Activated CD8-positive, alpha-beta memory T cell treated with anti-CD3 and anti-CD28 coated beads for 1 hour (primary cell): Measurements from ENCODE around the gene ABCF3.

Experiments used
- DNase-seq, 2 donors: peaks; one replicate each; pipeline ENCODE4 v3.0.0-alpha.2; 2020; ENCODE audit warnings: low read depth in 1 of 2; ENCODE audit errors: extremely low read depth in 1 of 2

ABCF3 gene

GRCh38 chr3:184230603-184231528 lies 44.9 kb downstream of the ABCF3 start:
- DNase-seq, result no peak

GRCh38 chr3:184231671-184232070 lies 45.7 kb downstream of the ABCF3 start:
- no peak for DNase-seq

GRCh38 chr3:184233127-184233843 lies 47.3 kb downstream of the ABCF3 start:
- DNase-seq, result no peak

- DNase-seq, result no peak
Measured at GRCh38 chr3:184234224-184234623, 48.2 kb downstream of the ABCF3 start.

- DNase-seq, result no peak
Measured at GRCh38 chr3:184234671-184235380, 48.8 kb downstream of the ABCF3 start.

- no peak for DNase-seq
Measured at GRCh38 chr3:184235381-184236032, 49.5 kb downstream of the ABCF3 start.

GRCh38 chr3:184236033-184236410 lies 50.0 kb downstream of the ABCF3 start:
- no peak for DNase-seq

- DNase-seq, result no peak
Measured at GRCh38 chr3:184236636-184237035, 50.6 kb downstream of the ABCF3 start.

GRCh38 chr3:184237211-184237610 lies 51.2 kb downstream of the ABCF3 start:
- DNase-seq, result no peak

- no peak for DNase-seq
Measured at GRCh38 chr3:184237807-184238206, 51.8 kb downstream of the ABCF3 start.

GRCh38 chr3:184238246-184238818 lies 52.3 kb downstream of the ABCF3 start:
- no peak for DNase-seq

- DNase-seq, result no peak
Measured at GRCh38 chr3:184239221-184239620, 53.2 kb downstream of the ABCF3 start.

GRCh38 chr3:184239708-184240107 lies 53.7 kb downstream of the ABCF3 start:
- DNase-seq, result no peak

- DNase-seq, result no peak
Measured at GRCh38 chr3:184240384-184241140, 54.6 kb downstream of the ABCF3 start.

- DNase-seq, result no peak
Measured at GRCh38 chr3:184241141-184241446, 55.1 kb downstream of the ABCF3 start.

GRCh38 chr3:184241447-184242296 lies 55.7 kb downstream of the ABCF3 start:
- no peak for DNase-seq

GRCh38 chr3:184242297-184242685 lies 56.3 kb downstream of the ABCF3 start:
- no peak for DNase-seq
